Measurements from ENCODE around the gene ST6GALNAC1. TPM values are rescaled to one million over a fixed set of nuclear protein-coding genes. Genes with fewer than 3 reads are reported as not detected.

The ST6GALNAC1 gene
- not detected for polyA plus RNA-seq (ENCODE audit: low read depth in 6 of 6)

- no peak within 1 kb of the TSS for H3K4me3 Mint-ChIP-seq
- H3K4me1 Mint-ChIP-seq: no peaks in the 10 kb centered on the region
- no peak for DNase-seq
- peaks cover 14 to 29% (median 26%) of the 10 kb centered on the region in 3 donors for H3K27me3 Mint-ChIP-seq
- ATAC-seq (ENCODE audit: low read depth in 2 of 2): no peak
- H3K36me3 Mint-ChIP-seq: peaks cover 5 to 18% of the 10 kb centered on the region in 2 donors
- H3K9me3 Mint-ChIP-seq: peaks cover 5 to 26% (median 15%) of the 10 kb centered on the region in 7 donors
- H3K27ac Mint-ChIP-seq: no peak within 1 kb of the TSS
These were observed at the start of gene ST6GALNAC1 for GRCh38 chr17:76643553-76644148. Gene ST6GALNAC1, minus strand, starts transcription at chr17:76643757. Its CDS starts 119 bp downstream, at chr17:76643638.

- DNase-seq: no peak
- peaks cover 2 to 12% (median 4%) of the 10 kb centered on the region in 3 donors for H3K4me1 Mint-ChIP-seq
These were observed 48.0 kb upstream of the ST6GALNAC1 start for GRCh38 chr17:76691379-76692191.

GRCh38 chr17:76690596-76691280 lies 47.2 kb upstream of the ST6GALNAC1 start:
- Mint-ChIP-seq H3K4me1 (peaks cover 0 to 8% (median 0%) of the 10 kb centered on the region in 3 donors), H3K9me3 (no peaks in the 10 kb centered on the region), H3K4me3 (no peak overlapping the region), H3K27me3 (peaks cover 0 to 12% (median 0%) of the 10 kb centered on the region in 3 donors), H3K36me3 (no peaks in the 10 kb centered on the region), H3K27ac (no peak overlapping the region)
- ATAC-seq (ENCODE audit: low read depth in 2 of 2): no peak
- DNase-seq: no peak

More at GRCh38 chr17:76691379-76692191, 48.0 kb upstream of the ST6GALNAC1 start:
- H3K9me3 Mint-ChIP-seq: no peaks in the 10 kb centered on the region
- no peak overlapping the region for H3K4me3 Mint-ChIP-seq
- H3K27ac Mint-ChIP-seq: no peak overlapping the region
- ATAC-seq (ENCODE audit: low read depth in 2 of 2): no peak
- peaks cover 0 to 18% (median 0%) of the 10 kb centered on the region in 3 donors for H3K27me3 Mint-ChIP-seq
- H3K36me3 Mint-ChIP-seq: no peaks in the 10 kb centered on the region

GRCh38 chr17:76689859-76690258 lies 46.3 kb upstream of the ST6GALNAC1 start:
- Mint-ChIP-seq H3K27me3 (peaks cover 0 to 7% (median 0%) of the 10 kb centered on the region in 3 donors), H3K4me1 (peaks cover 0 to 4% (median 0%) of the 10 kb centered on the region in 3 donors), H3K36me3 (no peaks in the 10 kb centered on the region), H3K4me3 (no peak overlapping the region), H3K9me3 (no peaks in the 10 kb centered on the region), H3K27ac (peak overlapping the region in 2 of 6 donors; percentile 16 to 47)
- DNase-seq: no peak
- no peak for ATAC-seq (ENCODE audit: low read depth in 2 of 2)

GRCh38 chr17:76688165-76688622 lies 44.6 kb upstream of the ST6GALNAC1 start:
- Mint-ChIP-seq H3K36me3 (no peaks in the 10 kb centered on the region), H3K4me1 (peaks cover 0 to 4% (median 0%) of the 10 kb centered on the region in 3 donors), H3K9me3 (no peaks in the 10 kb centered on the region), H3K27ac (no peak overlapping the region), H3K27me3 (peaks cover 0 to 7% (median 0%) of the 10 kb centered on the region in 3 donors), H3K4me3 (no peak overlapping the region)
- no peak for ATAC-seq (ENCODE audit: low read depth in 2 of 2)
- no peak for DNase-seq

GRCh38 chr17:76687298-76688164 lies 44.0 kb upstream of the ST6GALNAC1 start:
- ATAC-seq (ENCODE audit: low read depth in 2 of 2) (no peak), DNase-seq (no peak)
- H3K27ac Mint-ChIP-seq: no peak overlapping the region
- H3K4me1 Mint-ChIP-seq: peaks cover 0 to 4% (median 0%) of the 10 kb centered on the region in 3 donors
- H3K9me3 Mint-ChIP-seq: no peaks in the 10 kb centered on the region
- no peaks in the 10 kb centered on the region for H3K36me3 Mint-ChIP-seq
- H3K4me3 Mint-ChIP-seq: no peak overlapping the region
- peaks cover 0 to 7% (median 0%) of the 10 kb centered on the region in 3 donors for H3K27me3 Mint-ChIP-seq

GRCh38 chr17:76686538-76687297 lies 43.2 kb upstream of the ST6GALNAC1 start:
- ATAC-seq (ENCODE audit: low read depth in 2 of 2) (no peak), DNase-seq (no peak)
- H3K4me1 Mint-ChIP-seq: peaks cover 0 to 4% (median 0%) of the 10 kb centered on the region in 3 donors
- H3K27me3 Mint-ChIP-seq: peaks cover 0 to 7% (median 0%) of the 10 kb centered on the region in 3 donors
- H3K36me3 Mint-ChIP-seq: no peaks in the 10 kb centered on the region
- H3K4me3 Mint-ChIP-seq: no peak overlapping the region
- H3K9me3 Mint-ChIP-seq: no peaks in the 10 kb centered on the region
- H3K27ac Mint-ChIP-seq: no peak overlapping the region

- H3K36me3 Mint-ChIP-seq: no peaks in the 10 kb centered on the region
- no peak overlapping the region for H3K4me3 Mint-ChIP-seq
- no peaks in the 10 kb centered on the region for H3K9me3 Mint-ChIP-seq
- H3K27me3 Mint-ChIP-seq: peaks cover 0 to 7% (median 0%) of the 10 kb centered on the region in 3 donors
- no peak for ATAC-seq (ENCODE audit: low read depth in 2 of 2)
- peaks cover 0 to 4% (median 0%) of the 10 kb centered on the region in 3 donors for H3K4me1 Mint-ChIP-seq
- no peak overlapping the region for H3K27ac Mint-ChIP-seq
- DNase-seq: no peak
These were observed 42.3 kb upstream of the ST6GALNAC1 start for GRCh38 chr17:76685846-76686245.

- Mint-ChIP-seq H3K4me3 (no peak overlapping the region), H3K27me3 (peaks cover 0 to 7% (median 0%) of the 10 kb centered on the region in 3 donors), H3K36me3 (no peaks in the 10 kb centered on the region), H3K4me1 (peaks cover 0 to 4% (median 0%) of the 10 kb centered on the region in 3 donors), H3K9me3 (no peaks in the 10 kb centered on the region), H3K27ac (no peak overlapping the region)
- ATAC-seq (ENCODE audit: low read depth in 2 of 2) (no peak), DNase-seq (no peak)
These were observed 41.8 kb upstream of the ST6GALNAC1 start for GRCh38 chr17:76685366-76685765.

- Mint-ChIP-seq H3K27ac (no peak overlapping the region), H3K9me3 (no peaks in the 10 kb centered on the region), H3K36me3 (no peaks in the 10 kb centered on the region), H3K4me1 (peaks cover 0 to 4% (median 0%) of the 10 kb centered on the region in 3 donors), H3K27me3 (peaks cover 0 to 7% (median 0%) of the 10 kb centered on the region in 3 donors), H3K4me3 (no peak overlapping the region)
- ATAC-seq (ENCODE audit: low read depth in 2 of 2) (no peak), DNase-seq (no peak)
These were observed 41.2 kb upstream of the ST6GALNAC1 start for GRCh38 chr17:76684756-76685155.

GRCh38 chr17:76683921-76684745 lies 40.6 kb upstream of the ST6GALNAC1 start:
- no peaks in the 10 kb centered on the region for H3K36me3 Mint-ChIP-seq
- H3K9me3 Mint-ChIP-seq: no peaks in the 10 kb centered on the region
- no peak for ATAC-seq (ENCODE audit: low read depth in 2 of 2)
- H3K4me1 Mint-ChIP-seq: peaks cover 0 to 4% (median 0%) of the 10 kb centered on the region in 3 donors
- H3K4me3 Mint-ChIP-seq: no peak overlapping the region
- H3K27ac Mint-ChIP-seq: no peak overlapping the region
- DNase-seq: no peak
- peaks cover 0 to 7% (median 0%) of the 10 kb centered on the region in 3 donors for H3K27me3 Mint-ChIP-seq

All from naive B cell (primary cell).